ENCODE data around the gene SFXN5. TPM values are rescaled to one million over a fixed set of nuclear protein-coding genes. Genes with fewer than 3 reads are reported as not detected.

SFXN5 gene
- total RNA-seq, 2 donors from 2014 or later, result 16.1 to 26.4 TPM

DNA sequence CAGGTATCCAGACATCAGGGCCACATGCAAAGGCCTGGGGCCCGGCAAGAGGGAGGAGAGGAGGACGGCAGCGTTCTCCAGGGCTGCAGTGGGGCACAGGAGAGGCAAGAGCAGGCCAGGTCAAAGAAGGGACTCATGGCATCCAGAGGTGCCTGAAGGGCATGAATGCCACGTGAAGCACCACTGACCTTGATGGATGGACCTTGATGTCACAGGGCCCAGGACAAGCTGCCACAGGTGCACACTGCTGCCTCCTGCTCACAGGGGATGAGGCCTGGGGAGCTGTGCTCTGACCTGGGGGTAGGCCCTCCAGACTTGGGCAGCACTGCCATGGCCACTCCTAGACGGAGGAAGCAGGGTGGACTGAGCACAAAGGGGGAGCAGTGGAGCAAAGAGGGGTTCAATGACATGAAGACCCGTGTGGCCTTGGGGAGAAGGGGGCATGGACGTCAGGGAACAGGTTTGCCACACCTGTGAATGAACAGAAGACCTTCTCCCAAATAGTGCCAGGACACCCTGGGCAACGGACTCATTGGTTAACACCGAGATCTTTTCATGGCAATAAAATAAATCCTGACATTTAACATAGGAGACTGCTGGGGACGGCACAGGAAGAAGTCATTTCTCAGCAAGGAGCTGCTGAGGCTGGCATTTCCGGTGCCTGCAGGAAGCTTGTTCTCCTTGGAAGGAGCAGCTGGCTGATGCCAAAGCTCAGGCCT, 88.6 kb downstream of the SFXN5 start:
- Histone ChIP-seq H3K27me3 (no peaks in the 10 kb centered on the region), H3K36me3 (no peaks in the 10 kb centered on the region), H3K4me1 (no peaks in the 10 kb centered on the region), H3K9ac (ENCODE audit: low read depth in 2 of 2, low read length in 2 of 2) (no peak overlapping the region), H3K9me3 (no peaks in the 10 kb centered on the region), H3K4me3 (no peak overlapping the region), H3K27ac (no peak overlapping the region)
- TF ChIP-seq, protein P1, sequence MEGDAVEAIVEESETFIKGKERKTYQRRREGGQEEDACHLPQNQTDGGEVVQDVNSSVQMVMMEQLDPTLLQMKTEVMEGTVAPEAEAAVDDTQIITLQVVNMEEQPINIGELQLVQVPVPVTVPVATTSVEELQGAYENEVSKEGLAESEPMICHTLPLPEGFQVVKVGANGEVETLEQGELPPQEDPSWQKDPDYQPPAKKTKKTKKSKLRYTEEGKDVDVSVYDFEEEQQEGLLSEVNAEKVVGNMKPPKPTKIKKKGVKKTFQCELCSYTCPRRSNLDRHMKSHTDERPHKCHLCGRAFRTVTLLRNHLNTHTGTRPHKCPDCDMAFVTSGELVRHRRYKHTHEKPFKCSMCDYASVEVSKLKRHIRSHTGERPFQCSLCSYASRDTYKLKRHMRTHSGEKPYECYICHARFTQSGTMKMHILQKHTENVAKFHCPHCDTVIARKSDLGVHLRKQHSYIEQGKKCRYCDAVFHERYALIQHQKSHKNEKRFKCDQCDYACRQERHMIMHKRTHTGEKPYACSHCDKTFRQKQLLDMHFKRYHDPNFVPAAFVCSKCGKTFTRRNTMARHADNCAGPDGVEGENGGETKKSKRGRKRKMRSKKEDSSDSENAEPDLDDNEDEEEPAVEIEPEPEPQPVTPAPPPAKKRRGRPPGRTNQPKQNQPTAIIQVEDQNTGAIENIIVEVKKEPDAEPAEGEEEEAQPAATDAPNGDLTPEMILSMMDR (IDR thresholded peaks at IDR 0.05), result no peak
- DNase-seq, result no peak
- intact Hi-C loops (cut with DNase I), result no loop called here

DNA sequence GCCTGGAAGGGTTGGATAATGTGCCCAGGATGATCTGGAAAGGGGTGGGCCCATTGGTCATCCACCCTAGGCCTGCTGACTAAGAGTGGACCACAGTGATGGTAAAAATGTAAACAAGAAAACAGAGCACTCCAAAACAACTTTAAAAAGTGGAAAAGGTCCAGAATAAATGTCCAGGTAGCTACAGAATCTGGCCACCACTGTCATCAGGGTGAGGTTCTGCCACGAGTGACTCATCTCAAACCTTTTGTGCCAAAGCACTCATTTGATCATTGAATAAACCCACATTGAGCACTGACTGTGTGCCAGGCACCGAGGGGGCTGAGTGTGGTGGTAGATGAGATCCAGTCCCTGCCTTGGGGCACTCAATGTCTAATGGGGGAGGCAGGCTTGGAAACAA, 89.3 kb downstream of the SFXN5 start:
- TF ChIP-seq, protein P1 (IDR thresholded peaks at IDR 0.05), result no peak
- H3K9me3 ChIP-seq, result no peaks in the 10 kb centered on the region
- H3K4me3 ChIP-seq, result no peak overlapping the region
- no peak overlapping the region for H3K27ac ChIP-seq
- H3K27me3 ChIP-seq, result no peaks in the 10 kb centered on the region
- no peak for DNase-seq
- intact Hi-C loops (cut with DNase I), result no loop called here
- no peak overlapping the region for H3K9ac ChIP-seq (ENCODE audit: low read depth in 2 of 2, low read length in 2 of 2)
- no peaks in the 10 kb centered on the region for H3K4me1 ChIP-seq
- no peaks in the 10 kb centered on the region for H3K36me3 ChIP-seq

DNA sequence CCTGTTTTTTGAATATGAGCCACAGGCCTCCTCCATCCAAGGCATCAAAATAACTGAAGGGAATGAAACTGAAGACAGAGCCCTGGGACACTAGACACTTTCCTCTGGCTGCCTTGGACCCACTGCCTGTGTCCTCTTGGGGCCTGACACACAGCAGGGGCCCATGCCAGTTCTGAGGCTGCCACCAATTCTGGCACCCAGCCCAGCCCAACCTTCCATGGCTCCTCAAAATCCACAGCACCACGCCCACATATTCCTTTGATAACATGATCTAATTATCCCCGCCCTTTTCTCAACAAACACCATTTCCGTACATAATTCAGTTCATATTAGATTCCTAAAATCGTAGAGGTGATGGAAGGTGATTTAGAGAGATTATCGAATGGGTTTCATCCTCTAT, 90.0 kb downstream of the SFXN5 start:
- TF ChIP-seq, protein P1 (IDR thresholded peaks at IDR 0.05), result no peak
- H3K27me3 ChIP-seq, result no peaks in the 10 kb centered on the region
- intact Hi-C loops (cut with DNase I), result no loop called here

DNA sequence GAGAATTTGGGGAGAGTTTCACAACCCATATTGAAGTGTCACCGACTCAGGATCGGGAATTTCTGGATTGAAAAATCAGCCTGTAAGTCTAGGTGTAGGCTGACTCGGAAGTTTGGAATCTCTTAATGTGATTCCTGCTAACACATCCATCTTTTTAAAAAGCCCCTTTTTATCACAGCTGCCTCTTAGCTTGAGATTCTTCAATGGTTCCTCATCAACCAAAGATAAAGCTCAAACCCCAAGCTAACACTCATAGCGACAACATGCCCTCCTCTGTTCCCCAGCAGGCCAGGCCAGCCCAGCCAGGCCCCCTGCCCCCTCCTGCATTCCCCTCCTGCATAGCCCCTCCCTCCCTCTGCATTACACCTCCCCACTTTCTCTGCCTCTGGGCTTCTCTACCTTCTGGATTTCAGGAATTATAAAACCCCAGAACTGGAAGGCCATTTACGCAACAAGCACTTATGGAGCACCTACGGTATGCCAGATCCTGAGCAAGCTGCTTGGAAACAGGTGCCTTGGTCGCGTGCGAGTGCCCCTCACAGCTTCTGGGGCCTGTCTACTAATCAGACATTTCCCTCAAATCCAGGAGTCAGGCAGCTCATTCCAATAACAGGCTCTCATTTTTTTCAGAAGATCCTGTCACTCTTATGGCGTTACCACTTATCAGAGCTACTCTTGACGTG, 90.8 kb downstream of the SFXN5 start:
- no peak overlapping the region for H3K9ac ChIP-seq (ENCODE audit: low read depth in 2 of 2, low read length in 2 of 2)

More for the DNA sequence above, 90.0 kb downstream of the SFXN5 start:
- Histone ChIP-seq H3K9me3 (no peaks in the 10 kb centered on the region), H3K27ac (no peak overlapping the region), H3K9ac (ENCODE audit: low read depth in 2 of 2, low read length in 2 of 2) (no peak overlapping the region), H3K4me1 (no peaks in the 10 kb centered on the region), H3K36me3 (no peaks in the 10 kb centered on the region), H3K4me3 (no peak overlapping the region)
- DNase-seq, result peak; percentile 27

DNA sequence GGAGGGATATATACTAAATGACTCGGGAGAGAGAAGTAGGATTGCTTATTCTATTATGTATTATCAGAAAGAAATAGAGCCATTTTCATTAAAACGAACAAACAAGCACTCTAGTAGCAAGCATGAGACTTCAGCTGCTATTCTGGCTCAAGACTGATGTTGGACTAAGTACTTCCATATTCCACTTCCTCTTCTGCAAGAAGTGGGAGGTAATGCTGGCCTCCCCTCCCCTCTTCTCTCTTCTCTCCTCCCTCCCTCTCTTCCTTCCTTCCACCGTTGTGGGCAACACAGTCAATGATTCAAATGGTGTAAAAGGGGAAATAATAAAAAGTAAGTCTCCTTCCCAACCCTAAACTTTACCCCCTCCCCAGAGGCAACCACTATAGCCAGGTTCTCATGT, 91.6 kb downstream of the SFXN5 start:
- Histone ChIP-seq H3K4me1 (no peaks in the 10 kb centered on the region), H3K9me3 (no peaks in the 10 kb centered on the region), H3K27ac (no peak overlapping the region), H3K9ac (ENCODE audit: low read depth in 2 of 2, low read length in 2 of 2) (no peak overlapping the region), H3K4me3 (no peak overlapping the region), H3K36me3 (no peaks in the 10 kb centered on the region), H3K27me3 (no peaks in the 10 kb centered on the region)
- TF ChIP-seq, protein P1 (IDR thresholded peaks at IDR 0.05), result no peak
- DNase-seq, result no peak
- intact Hi-C loops (cut with DNase I), result no loop called here

More for the DNA sequence above, 90.8 kb downstream of the SFXN5 start:
- no peak for DNase-seq
- TF ChIP-seq, protein P1 (IDR thresholded peaks at IDR 0.05), result no peak
- no peaks in the 10 kb centered on the region for H3K27me3 ChIP-seq
- no peaks in the 10 kb centered on the region for H3K36me3 ChIP-seq
- no peak overlapping the region for H3K4me3 ChIP-seq
- no peaks in the 10 kb centered on the region for H3K9me3 ChIP-seq
- intact Hi-C loops (cut with DNase I), result no loop called here
- H3K27ac ChIP-seq, result no peak overlapping the region
- no peaks in the 10 kb centered on the region for H3K4me1 ChIP-seq
